ENCODE data around the gene CTDP1.

CTDP1 gene

DNA sequence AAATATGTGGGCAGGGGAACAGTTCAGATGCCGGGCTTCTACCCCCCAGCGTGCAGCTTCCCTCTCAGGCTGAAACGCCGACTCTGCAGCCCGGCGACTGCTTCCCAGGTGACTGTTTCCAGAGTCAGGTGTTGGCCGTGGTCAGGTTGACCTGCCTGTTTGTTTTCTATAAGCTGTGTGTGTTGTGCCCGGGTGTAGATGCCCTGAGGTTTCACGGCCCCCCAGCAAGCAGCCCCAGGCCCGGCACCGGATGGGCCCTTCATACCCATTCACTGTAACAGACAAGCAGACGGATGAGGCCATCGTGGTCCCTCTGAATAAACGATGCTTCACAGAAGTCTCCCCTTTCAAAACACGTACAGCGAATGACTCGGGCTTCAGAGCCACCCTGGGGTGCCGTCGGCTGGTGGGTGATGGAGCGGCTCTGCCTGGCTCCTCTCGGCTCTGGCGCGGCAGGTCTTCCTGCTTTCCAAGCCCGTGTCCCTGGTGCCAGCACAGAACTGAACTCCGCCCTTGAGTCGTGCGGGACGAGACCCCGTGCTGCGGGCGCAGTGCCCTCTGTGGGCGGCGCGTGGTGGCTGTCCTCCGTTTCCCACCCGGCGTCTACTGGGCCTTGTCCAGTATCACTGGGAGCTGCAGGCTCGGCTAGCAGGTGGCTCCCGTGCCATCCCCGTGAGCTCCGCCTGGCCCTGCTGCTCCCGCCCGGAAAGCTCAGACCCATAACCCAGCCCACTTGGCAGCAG lies 103.1 kb downstream of the CTDP1 start:
- DNase-seq (ENCODE audit: low read depth, low spot score): no peak

DNA sequence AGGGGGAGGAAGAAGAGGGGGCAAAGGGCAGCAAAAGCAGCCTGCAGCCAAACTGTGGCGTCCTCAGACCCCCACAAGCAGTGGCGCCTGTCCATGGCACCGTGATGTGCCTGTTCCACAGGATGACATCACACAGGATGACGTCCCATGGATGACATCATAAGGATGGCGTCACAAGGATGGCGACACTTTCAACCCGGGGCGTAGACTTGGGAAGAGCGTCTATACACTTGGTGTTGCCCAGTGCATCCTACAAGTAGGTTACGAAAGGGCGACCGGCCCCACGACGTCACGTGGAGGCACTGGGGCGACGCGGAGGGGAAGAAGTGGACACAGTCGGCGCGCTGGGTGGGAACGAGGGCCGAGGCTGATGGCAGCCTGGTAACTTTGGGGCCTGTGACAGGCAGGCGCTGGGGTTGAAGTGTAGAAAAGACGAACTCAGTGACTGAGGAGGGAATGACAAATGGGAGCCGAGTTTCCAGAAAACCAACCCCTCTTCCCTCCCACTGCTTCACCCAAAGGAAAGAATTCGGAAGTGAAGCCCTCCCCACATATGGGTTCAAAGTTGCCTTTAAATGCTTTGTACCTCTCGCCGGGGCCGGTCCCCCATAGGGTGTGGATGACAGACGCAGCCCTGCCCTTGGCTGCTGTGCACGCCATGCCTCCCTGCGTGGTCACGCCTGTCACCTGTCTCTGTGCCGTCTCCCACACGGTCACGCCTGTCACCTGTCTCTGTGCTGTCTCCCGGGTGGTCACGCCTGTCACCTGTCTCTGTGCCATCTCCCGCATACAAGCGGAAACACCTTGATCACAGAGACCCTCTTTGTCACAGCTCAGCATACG lies 104.7 kb downstream of the CTDP1 start:
- DNase-seq (ENCODE audit: low read depth, low spot score): no peak

DNA sequence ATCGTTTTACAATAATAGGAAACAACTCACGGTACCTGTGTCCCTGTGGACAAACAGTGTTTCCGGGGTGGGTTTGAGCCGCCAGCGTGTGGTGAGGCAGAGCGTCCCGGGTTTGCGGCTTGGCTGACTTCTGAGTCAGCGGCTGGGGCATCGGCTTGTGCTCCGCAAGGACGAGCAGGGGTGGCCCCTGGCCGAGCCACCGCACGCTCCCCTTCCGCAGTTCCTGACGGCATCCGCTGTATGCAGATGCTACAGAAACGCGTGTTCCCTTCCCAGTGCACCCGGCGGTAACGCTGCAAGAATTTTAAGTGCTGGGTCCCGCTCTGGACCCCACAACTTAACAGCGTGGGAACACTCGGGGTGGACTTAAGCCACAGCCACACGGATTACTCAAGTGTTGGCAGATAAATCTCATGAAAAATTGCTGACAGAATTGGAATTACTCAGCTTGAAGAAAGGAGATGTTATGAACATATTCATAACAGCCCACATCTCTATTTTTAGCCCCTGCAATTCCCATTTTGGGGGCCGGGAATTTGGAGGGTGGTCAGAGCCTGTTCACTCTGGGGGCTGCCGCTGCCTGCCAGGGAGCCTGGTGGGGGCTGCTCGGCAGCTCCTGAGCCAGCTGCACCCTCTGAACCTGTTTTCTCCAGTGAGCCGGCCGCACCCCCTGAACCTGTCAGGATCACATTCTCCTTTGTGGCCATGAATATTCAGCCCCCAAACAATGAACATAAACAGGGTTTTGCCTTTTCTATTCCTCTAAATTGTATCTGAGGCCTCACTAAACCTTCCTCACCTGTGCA lies 105.6 kb downstream of the CTDP1 start:
- no peak for DNase-seq (ENCODE audit: low read depth, low spot score)

DNA sequence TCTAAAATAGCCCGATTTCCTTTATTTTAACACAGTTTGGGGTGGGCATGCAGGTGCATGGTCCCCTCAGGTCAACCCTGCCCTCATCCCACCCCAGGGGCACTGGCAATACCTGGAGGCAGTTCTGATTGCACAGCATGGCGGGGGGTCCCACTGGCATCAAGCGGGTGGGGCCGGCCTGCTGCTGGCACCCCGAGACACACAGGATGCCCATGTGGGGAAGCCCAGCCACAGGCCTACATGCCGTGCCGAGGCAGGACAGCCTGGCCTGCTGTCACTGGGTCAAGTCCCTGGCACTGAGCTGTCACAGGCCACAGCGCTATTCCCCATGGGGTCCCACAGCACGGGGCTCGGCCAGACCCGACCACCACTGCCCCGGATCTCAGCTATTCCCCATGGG lies 106.2 kb downstream of the CTDP1 start:
- no peak for DNase-seq (ENCODE audit: low read depth, low spot score)

DNA sequence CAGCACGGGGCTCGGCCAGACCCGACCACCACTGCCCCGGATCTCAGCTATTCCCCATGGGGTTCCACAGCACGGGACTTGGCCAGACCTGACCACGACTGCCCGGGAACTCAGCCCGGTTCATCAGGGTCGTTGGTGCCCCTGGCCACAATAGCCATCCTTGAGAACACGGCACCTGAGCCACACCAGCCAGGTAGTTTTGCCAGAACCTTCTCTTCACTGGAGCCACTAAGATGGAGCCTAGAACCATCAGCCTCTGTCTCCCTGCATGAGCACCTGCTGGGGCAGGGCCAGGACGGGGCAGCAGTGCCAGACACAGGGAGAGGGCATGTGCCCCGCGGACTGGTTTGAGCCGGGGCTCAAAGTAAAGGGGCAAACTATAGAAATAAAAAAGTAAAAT lies 106.7 kb downstream of the CTDP1 start:
- no peak for DNase-seq (ENCODE audit: low read depth, low spot score)

DNA sequence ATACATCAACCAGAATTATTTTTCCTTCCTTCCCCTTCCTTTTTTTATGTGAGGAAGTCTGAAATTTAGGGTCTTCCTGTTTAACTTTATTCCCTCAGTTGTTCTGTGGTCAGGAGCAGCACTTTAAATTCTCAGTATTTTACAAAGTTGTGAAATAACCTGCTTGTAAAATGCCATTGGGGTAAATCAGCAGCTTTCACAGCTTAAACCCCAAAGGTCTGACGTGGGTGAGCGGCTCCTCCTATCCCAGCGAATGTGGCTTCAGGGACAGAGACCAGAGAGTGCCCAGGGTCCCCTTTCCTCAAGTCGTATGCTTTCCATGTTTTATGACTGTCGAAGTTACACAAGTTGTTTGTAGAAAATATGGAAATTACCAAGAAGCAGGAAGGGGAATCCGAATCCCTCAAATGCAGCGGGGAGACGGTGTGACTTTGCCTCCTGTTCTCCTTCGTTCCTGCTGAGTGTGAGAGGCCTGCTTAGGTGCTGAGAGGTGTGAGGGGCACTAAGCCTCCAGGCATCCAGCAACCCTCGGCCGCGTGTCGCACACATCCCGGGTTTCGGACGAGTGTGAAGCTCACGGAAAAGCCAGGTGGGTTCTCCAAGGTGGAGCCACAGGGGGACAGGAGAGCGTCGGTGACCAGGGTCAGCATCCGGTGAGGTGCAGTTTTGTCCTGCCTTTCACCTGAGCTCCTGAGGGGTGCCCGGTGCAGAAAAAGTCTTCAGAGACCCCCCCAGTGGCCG lies 107.4 kb downstream of the CTDP1 start:
- no peak for DNase-seq (ENCODE audit: low read depth, low spot score)

DNA sequence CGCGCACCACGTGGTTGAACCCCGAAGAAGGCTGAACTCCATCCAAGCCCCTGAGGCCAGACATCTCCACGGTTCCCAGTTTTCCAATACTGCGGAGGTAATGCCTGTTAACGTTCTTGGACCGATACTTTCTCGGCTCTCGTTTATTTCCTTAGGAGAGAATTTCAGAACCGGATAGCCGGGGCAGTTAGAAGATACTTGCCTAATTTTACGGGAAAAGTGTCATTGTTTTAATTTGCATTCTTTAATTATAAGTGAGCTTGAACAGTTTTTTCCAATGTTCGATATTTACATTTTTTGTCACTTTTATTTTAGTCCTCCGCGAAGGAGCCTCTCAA lies 107.9 kb downstream of the CTDP1 start:
- DNase-seq (ENCODE audit: low read depth, low spot score): no peak

DNA sequence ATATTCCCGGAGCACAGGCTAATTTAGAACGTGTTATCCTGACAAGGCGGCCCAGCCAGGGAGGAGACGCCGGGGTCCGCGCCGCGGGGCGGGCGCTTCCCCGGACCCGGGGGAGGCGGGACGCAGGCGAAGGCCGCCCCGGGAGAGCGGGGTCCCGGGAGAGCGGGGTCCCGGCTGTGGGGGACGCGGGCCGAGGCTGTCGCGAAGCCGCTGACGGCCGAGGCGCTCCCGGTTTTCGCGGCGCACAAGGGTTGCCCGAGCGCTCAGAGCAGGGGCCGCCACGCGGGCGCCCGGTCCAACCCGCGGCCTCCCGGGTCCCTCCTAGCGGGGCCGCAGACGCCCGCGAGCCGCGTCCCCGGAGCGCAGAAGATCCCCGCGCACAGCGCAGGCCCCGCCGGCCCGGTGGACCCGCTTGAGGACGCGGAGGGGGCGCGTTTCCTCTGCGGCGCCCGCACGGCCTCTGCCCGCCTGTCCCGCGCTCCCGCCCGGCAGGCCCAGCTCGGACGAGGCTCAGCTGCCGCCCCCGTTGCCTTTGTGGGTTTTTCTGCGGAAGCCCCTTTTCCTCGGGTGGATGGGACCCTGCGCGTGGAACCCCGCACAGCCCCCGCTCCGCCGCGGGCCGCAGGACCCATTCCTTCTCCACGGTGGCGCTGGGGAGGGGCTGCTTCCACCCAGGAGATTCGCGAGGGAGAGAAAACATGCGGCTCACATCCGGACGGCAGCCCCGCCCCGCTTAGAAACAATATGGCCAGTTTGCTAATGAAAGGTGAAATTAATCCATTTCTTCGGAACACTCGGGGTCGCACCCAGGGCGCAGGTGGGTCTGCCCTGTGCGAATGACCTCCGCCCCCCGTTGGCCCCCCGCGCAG lies 108.5 kb downstream of the CTDP1 start:
- DNase-seq (ENCODE audit: low read depth, low spot score): no peak

DNA sequence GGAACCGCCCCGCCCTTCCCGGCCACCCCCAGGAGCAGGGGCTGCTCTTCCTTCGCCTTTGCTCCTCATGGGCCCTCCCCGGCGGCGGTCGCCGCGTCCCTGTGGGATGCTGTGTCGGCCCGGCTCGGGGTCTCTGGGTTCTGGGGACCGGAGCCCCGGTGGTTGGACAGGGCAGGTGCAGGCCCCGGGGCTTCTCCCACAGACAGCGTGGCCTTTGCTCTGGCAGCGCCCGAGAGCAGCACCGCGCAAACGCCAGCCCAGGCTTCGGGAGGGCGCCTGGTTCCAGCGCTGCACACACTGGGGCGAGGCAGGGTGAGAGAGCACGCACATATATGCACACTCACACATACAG lies 109.1 kb downstream of the CTDP1 start:
- DNase-seq (ENCODE audit: low read depth, low spot score): no peak

DNA sequence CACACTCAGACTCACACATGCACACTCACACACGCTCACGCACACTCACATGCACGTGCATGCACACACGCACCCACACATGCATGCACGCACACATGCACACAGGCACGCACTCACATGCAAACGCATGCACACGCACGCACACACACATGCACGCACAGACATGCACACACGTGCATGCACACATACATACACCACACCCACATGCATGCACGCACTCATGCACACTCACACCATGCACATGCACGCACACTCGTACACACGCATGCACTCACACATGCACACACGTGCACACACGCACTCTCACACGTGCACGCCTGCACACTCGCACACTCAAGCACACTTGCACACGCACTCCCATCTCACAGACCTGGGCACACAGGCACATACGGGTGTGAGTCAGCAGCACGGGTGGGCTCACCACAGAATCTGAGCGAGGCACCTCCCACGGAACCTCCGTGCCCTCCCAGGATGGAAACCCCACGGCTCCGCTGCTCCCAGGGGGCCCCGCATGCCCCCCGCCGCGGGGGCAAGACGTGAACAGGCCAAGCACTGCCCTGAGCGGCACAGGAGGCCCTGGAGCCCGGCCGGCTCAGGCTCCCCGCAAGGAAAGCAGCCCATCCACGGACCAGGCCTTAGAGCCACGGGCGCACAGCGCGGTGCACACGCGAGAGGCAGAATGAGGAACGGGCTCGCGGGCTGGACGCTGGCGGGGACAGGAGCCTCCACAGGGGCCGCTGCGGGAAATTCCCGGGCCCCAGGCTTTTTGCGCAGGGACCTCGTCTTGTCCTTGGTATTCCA lies 109.7 kb downstream of the CTDP1 start:
- no peak for DNase-seq (ENCODE audit: low read depth, low spot score)

DNA sequence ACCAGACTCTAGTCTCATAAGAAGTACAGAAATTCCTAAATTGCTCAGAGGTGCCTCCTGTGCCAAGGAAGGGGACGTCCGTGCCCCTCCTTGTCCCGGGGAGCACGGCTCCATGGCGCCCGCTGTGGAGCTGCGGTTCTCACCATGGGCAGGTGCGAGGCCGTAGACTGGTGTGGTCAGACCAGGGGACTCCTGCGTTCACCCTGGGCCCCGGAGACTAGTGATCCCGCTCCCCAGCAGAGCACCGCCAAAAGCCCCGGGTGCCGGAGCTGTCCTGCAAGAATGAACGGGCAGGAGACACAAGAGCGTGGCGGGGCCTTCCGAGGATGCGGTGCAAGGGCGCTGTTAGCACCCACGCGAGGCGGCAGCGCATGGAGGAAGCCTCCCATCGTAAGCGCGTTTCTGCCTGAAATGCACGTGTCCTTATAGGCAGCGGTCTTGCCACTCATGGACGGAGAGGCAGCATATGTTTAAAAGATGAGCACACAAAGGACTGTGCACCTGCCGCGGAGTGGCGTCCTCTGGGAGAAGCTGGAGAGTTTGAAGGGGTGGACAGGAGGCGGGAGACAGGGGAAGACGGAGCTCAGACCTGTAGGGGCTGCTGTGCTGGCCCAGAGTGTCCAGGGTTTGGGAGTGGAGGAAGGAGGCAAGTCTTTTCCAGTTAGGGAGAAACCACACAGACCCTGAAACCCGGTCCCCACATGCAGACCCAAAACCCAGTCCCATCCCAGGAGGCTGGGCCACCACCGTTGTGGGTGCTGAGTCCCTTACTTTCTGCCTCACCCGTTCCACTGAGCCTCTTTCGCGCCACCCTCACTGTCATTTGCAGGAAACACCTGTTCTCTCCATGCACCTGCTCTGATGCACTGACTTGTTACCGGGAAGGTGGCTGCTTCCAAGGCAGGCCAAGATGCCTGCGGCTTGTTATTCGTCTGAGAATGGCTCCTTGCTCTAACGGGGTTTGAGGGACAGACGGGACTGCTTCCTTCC lies 110.6 kb downstream of the CTDP1 start:
- DNase-seq (ENCODE audit: low read depth, low spot score): no peak

DNA sequence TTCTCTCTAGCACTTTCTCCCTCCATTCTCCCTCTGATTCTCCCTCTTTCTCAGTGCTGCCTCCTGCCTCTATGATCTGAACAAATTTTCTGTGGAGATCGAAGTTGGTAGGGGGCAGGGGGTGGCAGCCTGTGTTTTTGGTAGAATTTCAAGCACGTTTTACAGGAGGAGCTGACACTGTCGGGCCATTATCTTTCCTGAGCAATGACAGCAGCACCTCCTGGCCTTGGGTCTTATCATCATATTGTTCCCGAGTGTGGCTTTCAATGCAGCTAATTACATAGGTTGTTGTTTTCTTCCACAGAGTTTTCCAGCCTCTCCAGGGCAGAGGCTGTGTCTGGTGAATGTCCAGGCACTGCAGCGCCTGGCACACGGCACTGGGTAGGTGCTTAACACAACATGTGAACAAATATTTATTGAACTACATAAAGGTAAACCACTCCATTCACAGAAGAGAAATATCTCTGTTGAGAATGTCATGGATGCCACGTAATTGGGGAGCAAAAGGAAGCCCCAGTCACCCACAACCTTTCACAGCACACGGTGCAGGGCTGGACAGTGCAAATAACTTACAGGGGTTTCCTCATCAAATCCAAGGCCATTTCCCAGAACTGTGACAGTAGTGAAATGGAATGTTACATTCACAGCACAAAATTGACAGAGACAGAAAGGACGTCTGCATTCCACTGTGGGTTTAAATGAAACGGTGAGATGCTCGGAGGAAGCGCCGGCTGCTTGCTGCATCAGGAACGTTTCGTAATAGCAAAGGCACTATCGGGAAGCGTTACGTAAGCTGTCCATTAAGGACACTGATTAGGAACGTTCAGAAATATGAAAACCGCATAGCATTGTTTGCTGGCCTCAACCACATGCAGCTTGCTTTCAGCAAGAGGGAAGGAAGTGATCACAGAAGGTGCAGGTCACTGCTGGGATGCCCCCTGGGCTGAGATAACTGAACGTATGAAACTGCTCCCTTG lies 111.7 kb downstream of the CTDP1 start:
- no peak for DNase-seq (ENCODE audit: low read depth, low spot score)

DNA sequence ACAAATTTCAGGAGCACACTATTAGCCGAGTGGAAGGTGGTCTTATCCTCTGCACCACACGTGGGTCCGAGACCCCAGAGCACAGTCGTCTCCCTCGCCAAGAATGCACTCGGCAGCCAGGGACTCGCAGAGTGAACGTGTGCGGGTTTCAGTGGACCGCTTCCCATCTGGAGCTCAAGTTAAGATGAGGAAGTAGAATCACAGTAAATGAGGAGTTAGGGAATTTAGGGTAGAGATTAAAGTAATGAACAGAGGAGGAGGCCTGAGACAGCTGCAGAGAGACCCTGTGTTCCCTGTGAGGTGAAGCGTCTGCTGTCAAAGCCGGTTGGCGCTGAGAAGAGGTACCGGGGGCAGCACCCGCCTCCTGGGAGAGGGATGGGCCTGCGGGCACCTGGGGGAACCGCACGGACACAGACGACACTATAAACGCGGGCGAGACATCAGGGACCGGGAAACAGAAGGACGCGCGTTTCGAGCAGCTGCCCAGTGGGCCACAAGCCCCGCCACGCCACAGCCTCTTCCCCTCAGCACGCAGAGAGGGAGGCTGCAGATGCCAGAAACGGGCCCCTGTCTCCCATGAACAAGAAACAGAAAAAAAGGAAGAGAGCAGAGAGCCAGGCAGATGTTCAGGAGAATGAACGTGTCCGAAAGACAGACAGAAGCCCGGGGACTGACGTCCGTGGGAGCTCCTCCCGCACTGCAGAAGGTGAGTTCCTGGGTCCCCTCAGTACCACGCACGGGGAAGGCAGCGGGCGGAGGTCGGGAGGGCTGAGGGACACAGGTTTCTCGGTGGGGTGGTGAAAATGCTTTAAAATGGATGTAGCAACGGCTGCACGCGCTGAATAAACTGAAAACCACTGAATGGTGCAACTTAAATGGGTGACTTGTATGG lies 112.7 kb downstream of the CTDP1 start:
- DNase-seq (ENCODE audit: low read depth, low spot score): no peak

DNA sequence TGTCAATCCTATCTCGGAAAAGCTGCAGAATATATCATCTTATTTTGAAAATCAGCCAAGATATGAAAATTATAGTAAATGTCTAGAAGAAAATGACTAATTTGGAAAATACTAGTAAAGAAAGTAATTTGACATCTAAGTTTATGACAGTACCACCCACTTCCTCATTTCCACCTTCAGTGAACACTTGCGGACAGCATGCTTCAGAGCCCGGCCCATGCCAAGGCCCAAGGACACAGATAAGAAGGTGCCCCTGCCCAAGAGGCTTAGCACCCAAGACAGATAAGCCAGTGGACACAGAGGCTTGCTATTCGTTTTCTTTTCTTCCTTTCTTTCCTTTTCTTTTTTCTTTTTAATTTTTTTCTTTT lies 113.4 kb downstream of the CTDP1 start:
- no peak for DNase-seq (ENCODE audit: low read depth, low spot score)

DNA sequence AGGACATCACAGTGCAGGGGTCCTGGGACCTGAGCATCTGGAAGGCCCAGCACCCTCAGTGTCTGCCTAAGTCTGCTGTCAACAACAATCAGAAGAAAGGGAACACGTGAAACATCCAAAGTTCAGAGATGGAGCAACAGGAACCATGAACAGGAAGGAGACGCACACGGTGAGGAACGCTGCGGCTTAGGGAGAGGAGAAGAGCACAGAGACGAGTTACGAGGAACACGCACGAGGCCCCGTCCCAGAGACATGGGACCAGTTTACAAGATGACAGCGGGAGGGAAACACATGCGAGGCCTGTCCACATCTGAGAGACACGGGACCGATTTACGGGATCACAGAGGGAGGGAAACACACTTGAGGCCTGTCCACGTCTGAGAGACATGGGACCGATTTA lies 115.2 kb downstream of the CTDP1 start:
- no peak for DNase-seq (ENCODE audit: low read depth, low spot score)

DNA sequence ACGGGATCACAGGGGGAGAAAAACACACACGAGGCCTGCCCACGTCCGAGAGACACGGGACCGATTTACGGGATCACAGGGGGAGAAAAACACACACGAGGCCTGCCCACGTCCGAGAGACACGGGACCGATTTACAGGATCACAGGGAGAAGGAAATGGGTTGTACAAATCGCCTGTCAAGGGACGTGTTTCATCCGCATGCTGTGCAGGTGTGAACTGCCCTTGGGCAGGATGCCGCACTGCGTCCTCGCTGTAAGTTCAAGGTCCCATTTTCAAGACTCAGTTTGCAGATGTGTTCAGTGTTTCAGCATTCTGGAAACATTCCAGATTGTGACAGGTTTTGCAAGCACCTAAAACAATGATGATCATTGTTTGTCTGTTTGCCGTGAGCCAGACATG lies 115.8 kb downstream of the CTDP1 start:
- no peak for DNase-seq (ENCODE audit: low read depth, low spot score)

DNA sequence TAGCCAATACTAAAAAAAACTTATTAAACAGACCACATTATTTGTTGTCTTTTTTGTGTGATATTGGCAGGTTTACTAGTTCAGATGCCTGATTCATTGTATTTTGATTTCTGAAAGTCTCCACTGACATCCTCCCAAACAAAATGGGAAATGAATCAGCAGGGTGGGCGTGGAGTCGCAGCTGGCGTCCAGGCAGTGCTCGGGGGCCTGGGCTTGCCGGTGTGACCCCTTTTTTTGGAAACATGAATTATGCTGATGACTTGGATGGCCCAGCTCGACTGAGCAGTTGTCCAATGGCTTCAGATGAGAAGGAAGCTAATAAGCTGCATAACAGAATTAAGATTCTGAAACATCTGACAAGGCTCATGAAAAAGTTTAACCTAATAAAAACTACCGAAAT lies 116.4 kb downstream of the CTDP1 start:
- DNase-seq (ENCODE audit: low read depth, low spot score): no peak

Measured in activated naive CD8-positive, alpha-beta T cell treated with anti-CD3 and anti-CD28 coated beads, Interleukin-2, amount 50 U/mL, for 16 hours (primary cell).